HepG2 (cell line): ENCODE data around the gene GTF2H2C.
"Not testable (repeated sequence)": the region's sequence is repeated elsewhere in the genome, so short reads cannot be mapped to it uniquely, and the experiment has no call there.

Source experiments
- CEBPB ChIP-seq: IDR thresholded peaks from 2 replicates; pipeline ENCODE4 v1.6.1; 2011; ENCODE audit warnings: low read depth, low read length, improper control_type of control experiment, borderline replicate concordance
- FOSL2 ChIP-seq: sonication (generic); formaldehyde crosslinking; IDR thresholded peaks from 2 replicates; pipeline ENCODE4 v1.4.0; 2020; ENCODE audit warnings: missing genetic modification reagents
- SETDB1 ChIP-seq: sonication (generic); formaldehyde crosslinking; IDR thresholded peaks from 2 replicates; pipeline ENCODE4 v1.5.1; 2020; ENCODE audit warnings: missing genetic modification reagents, mild to moderate bottlenecking, borderline replicate concordance
- ZBTB20 ChIP-seq: sonication (generic); formaldehyde crosslinking; IDR thresholded peaks from 2 replicates; pipeline ENCODE4 v1.8.1; 2023; ENCODE audit warnings: missing genetic modification reagents, low read depth, mild to moderate bottlenecking, borderline replicate concordance
- ZNF367 ChIP-seq: sonication (generic); formaldehyde crosslinking; IDR thresholded peaks from 2 replicates; pipeline ENCODE4 v1.4.0; 2020; ENCODE audit warnings: missing genetic modification reagents, borderline replicate concordance
- TF ChIP-seq, protein P1 (sequence below): sonication (generic); formaldehyde crosslinking; IDR thresholded peaks from 2 replicates; pipeline ENCODE4 v1.4.0; 2020; ENCODE audit warnings: missing genetic modification reagents
- TF ChIP-seq, protein P2 (sequence below): sonication (generic); formaldehyde crosslinking; IDR thresholded peaks from 2 replicates; pipeline ENCODE4 v1.4.0; 2020; ENCODE audit warnings: missing genetic modification reagents
- TF ChIP-seq, protein P3 (sequence below): sonication (generic); formaldehyde crosslinking; IDR thresholded peaks from 2 replicates; pipeline ENCODE4 v1.4.0; 2020; ENCODE audit warnings: missing genetic modification reagents

DNA sequence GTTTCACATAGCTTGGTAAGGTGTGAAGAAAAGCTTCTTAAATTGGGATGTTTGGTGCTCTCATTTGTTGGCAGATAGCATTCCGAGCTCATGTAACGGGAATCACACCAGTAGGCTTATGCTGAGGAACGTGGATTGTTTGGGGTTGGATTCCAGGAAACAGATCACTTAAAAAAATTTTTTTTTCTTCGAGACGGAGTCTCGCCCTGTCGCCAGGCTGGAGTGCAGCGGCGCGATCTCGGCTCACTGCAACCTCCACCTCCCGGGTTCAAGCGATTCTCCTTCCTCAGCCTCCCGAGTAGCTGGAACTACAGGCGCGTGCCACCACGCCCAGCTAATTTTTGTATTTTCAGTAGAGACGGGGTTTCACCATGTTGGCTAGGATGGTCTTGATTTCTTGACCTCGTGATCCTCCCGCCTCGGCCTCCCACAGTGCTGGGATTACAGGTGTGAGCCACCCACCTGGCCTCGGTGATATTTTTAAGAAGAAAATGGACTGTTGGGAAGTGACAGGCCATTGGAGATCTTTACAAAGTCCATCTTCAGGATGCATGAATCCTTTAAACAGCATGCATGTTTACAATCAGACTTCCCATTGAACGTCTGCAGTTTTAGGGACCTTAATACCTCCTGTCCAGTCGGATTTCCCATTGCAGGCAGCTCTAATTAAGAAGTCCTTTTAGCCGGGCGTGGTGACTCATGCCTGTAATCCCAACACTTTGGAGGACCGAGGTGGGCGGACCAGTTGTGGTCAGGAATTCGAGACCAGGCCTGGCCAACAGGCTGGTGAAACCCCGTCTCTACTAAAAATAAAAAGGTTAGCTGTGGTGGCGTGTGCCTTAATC is 818 bp downstream of the GTF2H2C start:
- TF ChIP-seq, protein P1, sequence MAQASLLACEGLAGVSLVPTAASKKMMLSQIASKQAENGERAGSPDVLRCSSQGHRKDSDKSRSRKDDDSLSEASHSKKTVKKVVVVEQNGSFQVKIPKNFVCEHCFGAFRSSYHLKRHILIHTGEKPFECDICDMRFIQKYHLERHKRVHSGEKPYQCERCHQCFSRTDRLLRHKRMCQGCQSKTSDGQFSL (CRISPR knock-in tag) = not testable (repeated sequence)
- TF ChIP-seq CEBPB; SETDB1 (CRISPR knock-in tag); ZNF367 (CRISPR knock-in tag); ZBTB20: not testable (repeated sequence)
- TF ChIP-seq, protein P2, sequence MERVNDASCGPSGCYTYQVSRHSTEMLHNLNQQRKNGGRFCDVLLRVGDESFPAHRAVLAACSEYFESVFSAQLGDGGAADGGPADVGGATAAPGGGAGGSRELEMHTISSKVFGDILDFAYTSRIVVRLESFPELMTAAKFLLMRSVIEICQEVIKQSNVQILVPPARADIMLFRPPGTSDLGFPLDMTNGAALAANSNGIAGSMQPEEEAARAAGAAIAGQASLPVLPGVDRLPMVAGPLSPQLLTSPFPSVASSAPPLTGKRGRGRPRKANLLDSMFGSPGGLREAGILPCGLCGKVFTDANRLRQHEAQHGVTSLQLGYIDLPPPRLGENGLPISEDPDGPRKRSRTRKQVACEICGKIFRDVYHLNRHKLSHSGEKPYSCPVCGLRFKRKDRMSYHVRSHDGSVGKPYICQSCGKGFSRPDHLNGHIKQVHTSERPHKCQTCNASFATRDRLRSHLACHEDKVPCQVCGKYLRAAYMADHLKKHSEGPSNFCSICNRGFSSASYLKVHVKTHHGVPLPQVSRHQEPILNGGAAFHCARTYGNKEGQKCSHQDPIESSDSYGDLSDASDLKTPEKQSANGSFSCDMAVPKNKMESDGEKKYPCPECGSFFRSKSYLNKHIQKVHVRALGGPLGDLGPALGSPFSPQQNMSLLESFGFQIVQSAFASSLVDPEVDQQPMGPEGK = not testable (repeated sequence)
- peak; percentile 39 for TF ChIP-seq FOSL2 (CRISPR knock-in tag)
- TF ChIP-seq, protein P3, sequence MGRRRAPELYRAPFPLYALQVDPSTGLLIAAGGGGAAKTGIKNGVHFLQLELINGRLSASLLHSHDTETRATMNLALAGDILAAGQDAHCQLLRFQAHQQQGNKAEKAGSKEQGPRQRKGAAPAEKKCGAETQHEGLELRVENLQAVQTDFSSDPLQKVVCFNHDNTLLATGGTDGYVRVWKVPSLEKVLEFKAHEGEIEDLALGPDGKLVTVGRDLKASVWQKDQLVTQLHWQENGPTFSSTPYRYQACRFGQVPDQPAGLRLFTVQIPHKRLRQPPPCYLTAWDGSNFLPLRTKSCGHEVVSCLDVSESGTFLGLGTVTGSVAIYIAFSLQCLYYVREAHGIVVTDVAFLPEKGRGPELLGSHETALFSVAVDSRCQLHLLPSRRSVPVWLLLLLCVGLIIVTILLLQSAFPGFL (CRISPR knock-in tag) = not testable (repeated sequence)
